ENCODE results near the gene CHMP1A.

The CHMP1A gene

GRCh38 chr16:89602273-89602951 is 55.1 kb downstream of the CHMP1A start:
- DNase-seq = peak; percentile 64 to 81

- no peak for DNase-seq
These were observed 55.6 kb downstream of the CHMP1A start for GRCh38 chr16:89601906-89602272.

- DNase-seq = no peak
These were observed 56.6 kb downstream of the CHMP1A start for GRCh38 chr16:89600956-89601355.

GRCh38 chr16:89600427-89600826 is 57.1 kb downstream of the CHMP1A start:
- DNase-seq = no peak

GRCh38 chr16:89599902-89600301 is 57.6 kb downstream of the CHMP1A start:
- DNase-seq = no peak

- DNase-seq = peak in 1 of 2 experiments; percentile 22
These were observed 58.1 kb downstream of the CHMP1A start for GRCh38 chr16:89599451-89599858.

GRCh38 chr16:89598199-89598598 is 59.3 kb downstream of the CHMP1A start:
- no peak for DNase-seq

GRCh38 chr16:89596957-89597649 is 60.4 kb downstream of the CHMP1A start:
- no peak for DNase-seq

GRCh38 chr16:89596061-89596689 is 61.3 kb downstream of the CHMP1A start:
- DNase-seq = no peak

- no peak for DNase-seq
These were observed 62.0 kb downstream of the CHMP1A start for GRCh38 chr16:89595330-89596060.
